ENCODE data around the gene NOL4L. TPM values are rescaled to one million over a fixed set of nuclear protein-coding genes. Genes with fewer than 3 reads are reported as not detected.

NOL4L gene
- polyA plus RNA-seq, 1 donor (not counting 4 experiments of a cell fraction or from before 2014, with no cell fraction given): 1.0 TPM

DNA sequence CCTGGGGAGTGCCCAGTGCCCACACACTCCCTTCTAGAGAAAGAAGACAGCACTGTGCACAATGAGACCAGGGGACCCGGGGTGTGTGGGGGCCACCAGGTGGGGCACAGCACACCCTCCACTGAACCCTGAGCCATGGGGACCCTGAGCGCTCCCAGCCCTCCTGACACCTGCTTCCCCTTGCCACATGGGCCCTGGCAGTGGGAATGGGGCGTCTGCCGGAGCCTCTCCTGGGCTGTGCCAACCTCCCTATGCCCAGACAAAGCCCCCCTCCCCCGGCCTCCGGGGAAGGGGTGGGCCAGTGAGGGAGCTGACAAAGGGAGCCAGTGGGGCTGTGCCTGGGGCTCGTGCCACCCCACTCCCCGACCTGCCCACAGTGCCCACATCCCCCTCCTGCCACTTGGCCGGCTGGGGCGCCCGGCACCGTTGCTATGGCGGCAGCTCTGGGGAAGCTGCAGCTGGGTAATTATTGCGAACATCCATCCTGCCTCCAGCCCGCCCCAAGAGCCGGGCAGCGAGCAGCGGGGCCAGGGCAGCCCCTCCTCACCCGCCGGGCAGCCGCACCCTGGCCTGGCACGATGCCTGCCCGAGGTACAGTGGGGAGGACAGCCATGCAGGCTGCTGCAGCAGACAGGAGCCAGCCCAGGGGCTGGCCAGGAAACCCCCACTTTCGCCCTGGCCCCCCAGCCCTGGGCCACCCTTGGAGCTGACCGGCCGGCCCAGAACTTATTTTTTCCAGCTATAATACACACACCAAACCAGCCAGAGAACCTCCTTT is 41.9 kb upstream of the NOL4L start:
- no peak overlapping the region for H2AFZ ChIP-seq (ENCODE audit: control insufficient read depth, low read length)
- H3K4me1 ChIP-seq (ENCODE audit: control insufficient read depth, extremely low read depth, insufficient read depth, low read length): peaks cover 14% of the 10 kb centered on the region
- DNase-seq (ENCODE audit: low read depth, low spot score): no peak
- H3K36me3 ChIP-seq (ENCODE audit: control insufficient read depth in 2 of 2, extremely low read depth in 1 of 2, insufficient read depth in 2 of 2, low read length in 2 of 2): no peaks in the 10 kb centered on the region
- H3K79me2 ChIP-seq (ENCODE audit: control insufficient read depth, insufficient read depth, low read length): no peaks in the 10 kb centered on the region
- H3K9me3 ChIP-seq (ENCODE audit: control insufficient read depth, low read depth, low read length): no peaks in the 10 kb centered on the region
- H3K9ac ChIP-seq (ENCODE audit: control insufficient read depth, extremely low read depth, insufficient read depth, low read length): no peak overlapping the region
- no peak for FAIRE-seq
- no peaks in the 10 kb centered on the region for H4K20me1 ChIP-seq (ENCODE audit: control insufficient read depth, extremely low read depth, insufficient read depth, low read length)
- H3K27me3 ChIP-seq (ENCODE audit: control insufficient read depth, extremely low read depth, insufficient read depth, low read length): peaks cover 22% of the 10 kb centered on the region
- H3K4me3 ChIP-seq (ENCODE audit: control insufficient read depth in 2 of 3, extremely low read depth in 1 of 3, insufficient read depth in 2 of 3, low read depth in 1 of 3, low read length in 3 of 3): no peak overlapping the region
- TF ChIP-seq EZH2 (IDR thresholded peaks at IDR 0.05; ENCODE audit: low read length): no peak
- TF ChIP-seq, protein P1, sequence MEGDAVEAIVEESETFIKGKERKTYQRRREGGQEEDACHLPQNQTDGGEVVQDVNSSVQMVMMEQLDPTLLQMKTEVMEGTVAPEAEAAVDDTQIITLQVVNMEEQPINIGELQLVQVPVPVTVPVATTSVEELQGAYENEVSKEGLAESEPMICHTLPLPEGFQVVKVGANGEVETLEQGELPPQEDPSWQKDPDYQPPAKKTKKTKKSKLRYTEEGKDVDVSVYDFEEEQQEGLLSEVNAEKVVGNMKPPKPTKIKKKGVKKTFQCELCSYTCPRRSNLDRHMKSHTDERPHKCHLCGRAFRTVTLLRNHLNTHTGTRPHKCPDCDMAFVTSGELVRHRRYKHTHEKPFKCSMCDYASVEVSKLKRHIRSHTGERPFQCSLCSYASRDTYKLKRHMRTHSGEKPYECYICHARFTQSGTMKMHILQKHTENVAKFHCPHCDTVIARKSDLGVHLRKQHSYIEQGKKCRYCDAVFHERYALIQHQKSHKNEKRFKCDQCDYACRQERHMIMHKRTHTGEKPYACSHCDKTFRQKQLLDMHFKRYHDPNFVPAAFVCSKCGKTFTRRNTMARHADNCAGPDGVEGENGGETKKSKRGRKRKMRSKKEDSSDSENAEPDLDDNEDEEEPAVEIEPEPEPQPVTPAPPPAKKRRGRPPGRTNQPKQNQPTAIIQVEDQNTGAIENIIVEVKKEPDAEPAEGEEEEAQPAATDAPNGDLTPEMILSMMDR (optimal IDR thresholded peaks at IDR 0.05 in 1 of 3, IDR thresholded peaks at IDR 0.05 in 1 of 3, conservative IDR thresholded peaks at IDR 0.05 in 1 of 3; ENCODE audit: extremely low read depth in 1 of 3, insufficient read depth in 2 of 3, low read length in 3 of 3): no peak
- no peak overlapping the region for H3K4me2 ChIP-seq (ENCODE audit: control insufficient read depth, extremely low read depth, insufficient read depth, low read depth, low read length)
- dilution Hi-C loops (cut with MboI; ENCODE audit: extremely low pct_ligation_motif_present, low sequenced_read_pairs): loop anchor here (25.0 kb wide), 1 partner anchor 115 kb away; no protein-coding TSS in a partner anchor
- H3K27ac ChIP-seq (ENCODE audit: control insufficient read depth, insufficient read depth, low read length): no peak overlapping the region
- H3K9me1 ChIP-seq (ENCODE audit: control insufficient read depth, extremely low read depth, insufficient read depth, low read length): no peaks in the 10 kb centered on the region

DNA sequence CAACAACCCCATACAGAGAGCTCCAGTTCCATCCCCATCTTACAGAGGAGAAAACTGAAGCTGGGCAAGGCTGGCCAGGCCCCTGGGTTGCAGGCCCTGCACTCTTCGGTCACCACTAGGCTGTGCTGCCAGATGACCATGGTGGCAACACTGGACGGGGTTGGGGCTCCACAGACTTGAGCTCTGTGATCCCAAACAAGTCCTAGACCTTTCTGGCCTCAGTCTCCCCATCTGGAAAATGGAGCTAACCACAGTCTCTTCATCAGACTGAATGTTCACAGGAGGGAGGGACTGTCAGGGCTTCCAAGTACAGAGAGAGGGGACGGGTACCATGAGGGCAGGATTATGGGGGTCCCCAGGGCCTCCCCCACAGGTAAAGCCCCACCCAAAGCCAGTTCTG is 41.3 kb upstream of the NOL4L start:
- dilution Hi-C loops (cut with MboI; ENCODE audit: extremely low pct_ligation_motif_present, low sequenced_read_pairs): loop anchor here (25.0 kb wide), 1 partner anchor 114 kb away; no protein-coding TSS in a partner anchor
- FAIRE-seq (no peak), DNase-seq (ENCODE audit: low read depth, low spot score) (no peak)
- peaks cover 22% of the 10 kb centered on the region for H3K27me3 ChIP-seq (ENCODE audit: control insufficient read depth, extremely low read depth, insufficient read depth, low read length)
- H3K79me2 ChIP-seq (ENCODE audit: control insufficient read depth, insufficient read depth, low read length): no peaks in the 10 kb centered on the region
- TF ChIP-seq, protein P1 (optimal IDR thresholded peaks at IDR 0.05 in 1 of 3, IDR thresholded peaks at IDR 0.05 in 1 of 3, conservative IDR thresholded peaks at IDR 0.05 in 1 of 3; ENCODE audit: extremely low read depth in 1 of 3, insufficient read depth in 2 of 3, low read length in 3 of 3): no peak
- no peak for TF ChIP-seq EZH2 (IDR thresholded peaks at IDR 0.05; ENCODE audit: low read length)
- H3K36me3 ChIP-seq (ENCODE audit: control insufficient read depth in 2 of 2, extremely low read depth in 1 of 2, insufficient read depth in 2 of 2, low read length in 2 of 2): no peaks in the 10 kb centered on the region
- no peaks in the 10 kb centered on the region for H3K9me1 ChIP-seq (ENCODE audit: control insufficient read depth, extremely low read depth, insufficient read depth, low read length)
- H3K9me3 ChIP-seq (ENCODE audit: control insufficient read depth, low read depth, low read length): no peaks in the 10 kb centered on the region
- H3K4me3 ChIP-seq (ENCODE audit: control insufficient read depth in 2 of 3, extremely low read depth in 1 of 3, insufficient read depth in 2 of 3, low read depth in 1 of 3, low read length in 3 of 3): no peak overlapping the region
- H3K4me1 ChIP-seq (ENCODE audit: control insufficient read depth, extremely low read depth, insufficient read depth, low read length): peaks cover 14% of the 10 kb centered on the region
- no peak overlapping the region for H2AFZ ChIP-seq (ENCODE audit: control insufficient read depth, low read length)
- H3K9ac ChIP-seq (ENCODE audit: control insufficient read depth, extremely low read depth, insufficient read depth, low read length): no peak overlapping the region
- H3K27ac ChIP-seq (ENCODE audit: control insufficient read depth, insufficient read depth, low read length): no peak overlapping the region
- H3K4me2 ChIP-seq (ENCODE audit: control insufficient read depth, extremely low read depth, insufficient read depth, low read depth, low read length): no peak overlapping the region
- H4K20me1 ChIP-seq (ENCODE audit: control insufficient read depth, extremely low read depth, insufficient read depth, low read length): no peaks in the 10 kb centered on the region

All from keratinocyte (primary cell).